ENCODE measurements around the gene ACER1.
"Not testable (repeated sequence)": the region's sequence is repeated elsewhere in the genome, so short reads cannot be mapped to it uniquely, and the experiment has no call there.

Gene ACER1

DNA sequence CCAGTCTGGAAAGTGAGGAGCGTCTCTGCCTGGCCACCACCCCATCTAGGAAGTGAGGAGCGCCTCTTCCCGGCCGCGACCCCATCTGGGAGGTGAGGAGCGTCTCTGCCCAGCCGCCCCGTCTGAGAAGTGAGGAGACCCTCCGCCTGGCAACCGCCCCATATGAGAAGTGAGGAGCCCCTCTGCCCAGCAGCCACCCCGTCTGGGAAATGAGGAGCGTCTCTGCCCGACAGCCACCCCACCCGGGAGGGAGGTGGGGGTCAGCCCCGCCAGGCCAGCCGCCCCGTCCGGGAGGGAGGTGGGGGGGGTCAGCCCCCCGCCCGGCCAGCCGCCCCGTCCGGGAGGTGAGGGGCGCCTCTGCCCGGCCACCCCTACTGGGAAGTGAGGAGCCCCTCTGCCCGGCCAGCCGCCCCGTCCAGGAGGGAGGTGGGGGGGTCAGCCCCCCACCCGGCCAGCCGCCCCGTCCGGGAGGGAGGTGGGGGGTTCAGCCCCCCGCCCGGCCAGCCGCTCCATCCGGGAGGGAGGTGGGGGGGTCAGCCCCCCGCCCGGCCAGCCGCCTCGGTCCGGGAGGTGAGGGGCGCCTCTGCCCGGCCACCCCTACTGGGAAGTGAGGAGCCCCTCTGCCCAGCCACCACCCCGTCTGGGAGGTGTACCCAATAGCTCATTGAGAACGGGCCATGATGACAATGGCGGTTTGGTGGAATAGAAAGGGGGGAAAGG lies 22.1 kb upstream of the ACER1 start:
- not testable (repeated sequence) for DNase-seq (ENCODE audit: low read depth)

DNA sequence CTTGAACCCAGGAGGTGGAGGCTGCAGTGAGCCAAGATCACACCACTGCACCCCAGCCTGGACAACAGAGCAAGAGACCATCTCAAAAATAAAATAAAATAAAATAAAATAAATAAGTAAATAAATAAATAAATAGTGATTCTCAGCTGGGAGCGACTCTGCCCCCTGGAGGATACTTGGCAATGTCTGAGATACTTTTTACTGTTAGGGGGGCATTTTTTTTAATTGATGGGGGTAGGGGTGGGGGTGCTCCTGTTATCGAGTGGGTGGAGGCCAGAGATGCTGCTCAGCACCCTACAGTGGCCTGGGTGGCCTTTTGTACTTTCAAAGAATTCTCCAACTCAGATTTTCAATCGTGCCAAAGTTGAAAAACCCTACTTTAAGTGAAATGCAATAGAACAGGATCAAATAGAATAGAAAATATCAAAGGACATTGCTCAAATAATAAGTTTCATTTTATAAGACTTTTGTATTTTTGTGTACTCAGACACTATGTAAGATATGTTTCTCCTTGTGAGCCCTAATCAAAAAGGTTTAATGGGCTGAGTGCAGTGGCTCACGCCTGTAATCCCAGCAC lies 20.8 kb upstream of the ACER1 start:
- DNase-seq (ENCODE audit: low read depth) = no peak

GRCh38 chr19:6352381-6353165 lies 19.2 kb upstream of the ACER1 start:
- DNase-seq (ENCODE audit: low read depth) = no peak

DNA sequence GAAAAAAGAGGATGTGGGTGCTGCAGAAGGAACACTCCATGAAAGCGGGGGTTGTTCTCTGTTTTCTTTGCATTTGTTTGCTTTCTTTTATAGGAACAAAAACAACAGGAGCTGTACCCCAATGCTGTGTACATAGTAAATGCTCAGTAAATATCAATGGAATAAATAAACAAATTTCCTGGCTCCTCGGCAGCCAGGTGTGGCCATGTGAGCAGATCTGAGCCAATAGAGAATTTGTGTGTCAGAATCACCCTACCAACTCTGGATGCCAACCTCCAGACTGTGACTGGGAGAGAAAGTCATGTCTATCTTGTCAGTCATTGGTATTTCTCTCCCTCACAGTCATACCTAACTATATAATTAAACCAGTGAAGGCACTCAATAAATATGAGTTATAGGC lies 17.3 kb upstream of the ACER1 start:
- no peak for DNase-seq (ENCODE audit: low read depth)

- DNase-seq (ENCODE audit: low read depth) = not testable (repeated sequence)
These were observed 15.9 kb upstream of the ACER1 start for GRCh38 chr19:6349271-6349670.

GRCh38 chr19:6343462-6343861 lies 10.1 kb upstream of the ACER1 start:
- DNase-seq (ENCODE audit: low read depth) = no peak

GRCh38 chr19:6340493-6341201 lies 7.2 kb upstream of the ACER1 start:
- DNase-seq (ENCODE audit: low read depth) = no peak

GRCh38 chr19:6334490-6335285 lies 1.3 kb upstream of the ACER1 start:
- no peak for DNase-seq (ENCODE audit: low read depth)

DNA sequence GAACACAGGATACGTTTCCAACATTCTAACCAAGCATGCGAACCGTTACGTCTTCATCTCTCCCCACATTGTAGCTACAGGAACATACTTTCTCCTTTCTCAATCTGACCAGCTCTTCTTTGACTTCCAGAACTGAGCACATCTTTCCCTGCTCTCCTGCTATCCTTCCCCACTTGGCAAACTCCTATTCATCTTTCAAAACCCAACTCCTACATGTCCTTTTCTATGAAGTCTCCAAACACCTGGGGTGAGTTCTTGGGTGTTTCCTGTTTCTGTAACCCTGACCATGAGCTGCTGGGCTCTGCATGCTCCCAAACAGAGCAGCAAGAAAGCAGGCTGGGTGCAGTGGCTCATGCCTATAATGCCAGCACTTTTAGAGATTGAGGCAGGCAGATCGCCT lies 6.6 kb downstream of the ACER1 start:
- DNase-seq (ENCODE audit: low read depth) = no peak

DNA sequence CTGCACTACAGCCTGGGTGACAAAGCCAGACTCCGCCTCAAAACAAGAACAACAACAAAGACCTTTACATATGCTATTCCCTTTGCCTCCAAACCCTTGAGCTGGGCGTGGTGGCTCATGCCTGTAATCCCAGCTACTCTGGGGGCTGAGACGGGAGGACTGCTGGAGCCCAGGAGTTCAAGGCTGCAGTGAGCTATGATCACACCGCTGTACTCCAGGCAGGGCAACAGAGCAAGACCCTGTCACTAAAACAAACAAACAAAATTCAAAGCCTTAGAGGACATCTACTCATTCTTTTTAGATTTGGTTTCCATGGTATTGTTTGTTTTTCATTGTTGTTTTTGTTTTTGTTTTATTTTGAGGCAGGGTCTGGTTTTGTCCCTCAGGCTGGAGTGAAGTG lies 7.8 kb downstream of the ACER1 start:
- DNase-seq (ENCODE audit: low read depth) = no peak

GRCh38 chr19:6324757-6325156 lies 8.7 kb downstream of the ACER1 start:
- DNase-seq (ENCODE audit: low read depth) = no peak

- DNase-seq (ENCODE audit: low read depth) = no peak
These were observed 11.1 kb downstream of the ACER1 start for GRCh38 chr19:6322284-6322683.

DNA sequence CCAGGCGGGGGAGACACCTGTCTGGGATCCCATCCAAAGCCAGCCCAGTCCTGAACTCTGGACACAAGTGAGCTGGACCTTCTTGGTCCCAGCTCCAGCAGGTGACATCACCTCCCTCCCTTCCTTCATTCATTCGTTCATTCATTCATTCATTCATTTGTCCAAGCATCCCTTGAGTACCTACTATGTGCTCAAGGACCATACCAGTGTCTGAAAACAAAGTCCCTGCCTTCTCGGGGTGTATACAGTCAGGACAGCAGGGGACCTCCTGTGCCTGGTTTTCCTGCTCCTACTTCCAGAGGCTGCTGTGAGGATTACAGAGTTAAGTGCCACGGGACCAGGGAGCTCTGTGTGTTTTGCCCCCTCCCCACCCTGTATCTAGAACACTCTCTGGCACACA lies 14.0 kb downstream of the ACER1 start:
- DNase-seq (ENCODE audit: low read depth) = no peak

DNA sequence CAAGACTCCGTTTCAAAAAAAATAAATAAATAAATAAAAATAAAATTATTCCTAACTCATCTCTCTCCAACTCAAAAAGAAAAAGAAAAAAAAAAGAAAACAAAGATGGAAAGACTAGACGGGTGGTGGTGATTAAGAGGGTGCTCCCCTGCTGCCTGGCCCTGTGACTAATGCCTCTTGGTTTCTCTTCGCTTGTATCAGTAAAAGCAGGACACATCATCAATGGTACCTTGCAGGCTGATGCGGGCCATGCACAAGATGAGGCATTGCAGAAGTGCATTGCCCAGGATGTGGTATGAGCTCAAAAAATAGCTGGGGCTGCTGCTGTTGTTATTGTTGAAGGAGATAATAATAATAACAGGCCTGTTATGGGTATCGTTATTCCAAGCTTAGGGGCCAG lies 14.6 kb downstream of the ACER1 start:
- no peak for DNase-seq (ENCODE audit: low read depth)

- not testable (repeated sequence) for DNase-seq (ENCODE audit: low read depth)
These were observed 17.8 kb downstream of the ACER1 start for GRCh38 chr19:6315646-6316045.

DNA sequence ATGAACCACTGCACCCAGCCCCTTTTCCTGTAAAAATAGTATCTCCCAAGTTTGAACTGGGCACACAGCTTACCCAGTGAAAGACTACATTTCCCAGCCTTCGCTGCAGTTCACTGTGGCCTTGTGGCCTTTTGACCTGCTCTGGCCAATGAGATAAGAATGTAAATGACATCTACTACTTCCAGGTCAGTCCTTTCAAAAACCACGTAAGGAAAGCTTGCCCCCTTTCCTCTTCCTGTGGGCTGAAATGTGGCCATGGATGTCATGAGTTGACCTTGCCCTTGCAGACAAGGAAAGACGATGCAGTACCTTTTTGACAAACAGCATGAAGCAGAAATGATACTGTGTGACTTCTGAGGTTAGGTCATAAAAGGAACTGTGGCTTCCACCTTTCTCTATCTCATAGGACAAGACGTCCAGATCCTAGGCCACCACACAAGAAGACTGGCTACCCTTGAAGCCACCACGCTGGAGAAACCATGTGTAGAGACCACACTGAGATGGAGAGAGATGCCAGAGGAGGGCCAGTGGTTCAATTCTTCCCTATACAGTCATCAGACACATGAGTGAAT lies 19.9 kb downstream of the ACER1 start:
- no peak for DNase-seq (ENCODE audit: low read depth)

- DNase-seq (ENCODE audit: low read depth) = no peak
These were observed 21.4 kb downstream of the ACER1 start for GRCh38 chr19:6312018-6312417.

DNA sequence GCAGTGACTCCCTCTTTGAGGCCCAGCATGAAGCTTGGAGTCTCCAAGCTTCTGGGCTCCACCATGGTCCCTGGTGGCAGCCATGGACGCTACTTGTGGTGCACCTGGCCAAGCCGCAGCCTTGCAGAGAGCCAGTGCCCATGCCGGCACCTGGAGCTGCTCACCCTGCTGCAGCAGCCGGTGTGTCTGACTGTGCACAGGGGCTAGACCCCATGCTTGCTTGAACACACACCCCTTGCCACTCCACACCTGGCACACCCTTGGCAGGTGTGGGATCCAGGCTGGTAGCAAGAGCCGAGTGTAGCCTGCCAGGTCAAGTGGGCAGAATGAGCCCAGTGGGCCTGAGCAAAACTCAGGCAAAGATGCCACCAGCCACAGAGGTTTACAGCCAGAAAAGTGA lies 35.0 kb downstream of the ACER1 start:
- no peak for DNase-seq (ENCODE audit: low read depth)

DNA sequence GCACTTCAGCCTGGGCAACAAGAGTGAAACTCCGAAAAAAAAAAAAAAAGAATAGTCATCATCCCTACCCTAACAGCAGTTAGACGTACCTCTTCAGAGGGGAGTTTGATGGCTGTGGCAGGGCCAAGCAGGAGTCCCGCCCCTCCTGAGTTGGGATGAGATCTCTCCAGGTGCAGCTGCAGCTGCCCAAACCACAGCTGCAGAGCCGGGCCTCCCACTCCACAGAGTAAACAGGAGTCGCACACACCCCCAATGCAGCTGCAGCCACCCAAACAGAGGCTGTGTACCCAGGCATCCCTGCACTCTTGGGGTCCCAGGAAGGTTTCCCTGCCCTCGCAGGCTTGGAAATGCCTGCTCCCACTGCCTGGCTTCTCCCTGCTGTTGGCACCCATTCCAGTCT lies 36.2 kb downstream of the ACER1 start:
- no peak for DNase-seq (ENCODE audit: low read depth)

GRCh38 chr19:6292006-6292405 lies 41.4 kb downstream of the ACER1 start:
- no peak for DNase-seq (ENCODE audit: low read depth)

GRCh38 chr19:6288737-6289136 lies 44.7 kb downstream of the ACER1 start:
- DNase-seq (ENCODE audit: low read depth) = no peak

All from GM04504 (cell line).